MM.1S (cell line): ENCODE measurements around the gene TOMM40L.
A peak's percentile ranks its signal among the peaks of the same experiment; 100 is the strongest.

ENCODE experiments used
- CTCF ChIP-seq: fragments of 300-600 bp; sonication (generic); IDR thresholded peaks from 2 replicates; pipeline ENCODE4 v1.5.1; 2016; ENCODE audit warnings: antibody characterized with exemption, low read length, mixed read lengths
- EZH2 ChIP-seq: fragments of 300-600 bp; sonication (generic); optimal IDR thresholded peaks from 2 replicates; pipeline ENCODE3; 2017; ENCODE audit warnings: low read depth, mild to moderate bottlenecking, antibody characterized with exemption, low read length, mixed read lengths
- EZH2phosphoT487 ChIP-seq: fragments of 300-600 bp; sonication (generic); IDR thresholded peaks from 2 replicates; pipeline ENCODE4 v1.6.1; 2018; ENCODE audit warnings: antibody characterized with exemption, low read length

- TF ChIP-seq CTCF = peak; percentile 84
- TF ChIP-seq EZH2phosphoT487 = no peak
- no peak for TF ChIP-seq EZH2
These were observed at the start of gene TOMM40L for GRCh38 chr1:161225534-161226319.
